ENCODE results near the gene ANKS1A.

DNA sequence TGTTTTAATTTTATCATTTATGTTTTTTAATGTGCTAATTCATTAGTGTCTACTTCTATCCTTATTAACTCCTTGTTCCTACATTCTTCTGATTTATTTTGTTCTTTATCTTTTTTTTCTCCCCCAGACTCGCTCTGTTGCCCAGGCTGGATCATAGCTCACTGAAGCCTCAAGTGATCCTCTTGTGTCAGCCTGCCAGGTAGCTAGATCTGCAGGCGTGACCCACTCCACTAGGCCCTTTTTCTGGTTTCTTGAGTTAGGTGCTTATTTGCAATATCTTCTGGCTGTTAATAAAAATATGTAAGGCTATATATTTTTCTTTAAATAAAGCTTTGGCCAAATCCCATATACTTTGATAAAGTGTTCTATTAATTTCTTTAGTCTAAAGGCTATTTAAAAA lies 4.1 kb upstream of the ANKS1A start:
- TF ChIP-seq, protein P1, sequence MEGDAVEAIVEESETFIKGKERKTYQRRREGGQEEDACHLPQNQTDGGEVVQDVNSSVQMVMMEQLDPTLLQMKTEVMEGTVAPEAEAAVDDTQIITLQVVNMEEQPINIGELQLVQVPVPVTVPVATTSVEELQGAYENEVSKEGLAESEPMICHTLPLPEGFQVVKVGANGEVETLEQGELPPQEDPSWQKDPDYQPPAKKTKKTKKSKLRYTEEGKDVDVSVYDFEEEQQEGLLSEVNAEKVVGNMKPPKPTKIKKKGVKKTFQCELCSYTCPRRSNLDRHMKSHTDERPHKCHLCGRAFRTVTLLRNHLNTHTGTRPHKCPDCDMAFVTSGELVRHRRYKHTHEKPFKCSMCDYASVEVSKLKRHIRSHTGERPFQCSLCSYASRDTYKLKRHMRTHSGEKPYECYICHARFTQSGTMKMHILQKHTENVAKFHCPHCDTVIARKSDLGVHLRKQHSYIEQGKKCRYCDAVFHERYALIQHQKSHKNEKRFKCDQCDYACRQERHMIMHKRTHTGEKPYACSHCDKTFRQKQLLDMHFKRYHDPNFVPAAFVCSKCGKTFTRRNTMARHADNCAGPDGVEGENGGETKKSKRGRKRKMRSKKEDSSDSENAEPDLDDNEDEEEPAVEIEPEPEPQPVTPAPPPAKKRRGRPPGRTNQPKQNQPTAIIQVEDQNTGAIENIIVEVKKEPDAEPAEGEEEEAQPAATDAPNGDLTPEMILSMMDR (conservative IDR thresholded peaks at IDR 0.05; ENCODE audit: low read depth, low read length), result no peak
- no peak for TF ChIP-seq EZH2 (IDR thresholded peaks at IDR 0.05; ENCODE audit: borderline replicate concordance, low read depth, low read length, poor library complexity, severe bottlenecking)
